GM18867 (cell line): ENCODE results near the gene NFASC.

Experiments used
- ATAC-seq: cut with Tn5 transposase; IDR thresholded peaks from one replicate; pipeline ENCODE4 v1.9.1; 2021; ENCODE audit warnings: mild to moderate bottlenecking, moderate library complexity; ENCODE audit not compliant: unreplicated experiment

NFASC gene

DNA sequence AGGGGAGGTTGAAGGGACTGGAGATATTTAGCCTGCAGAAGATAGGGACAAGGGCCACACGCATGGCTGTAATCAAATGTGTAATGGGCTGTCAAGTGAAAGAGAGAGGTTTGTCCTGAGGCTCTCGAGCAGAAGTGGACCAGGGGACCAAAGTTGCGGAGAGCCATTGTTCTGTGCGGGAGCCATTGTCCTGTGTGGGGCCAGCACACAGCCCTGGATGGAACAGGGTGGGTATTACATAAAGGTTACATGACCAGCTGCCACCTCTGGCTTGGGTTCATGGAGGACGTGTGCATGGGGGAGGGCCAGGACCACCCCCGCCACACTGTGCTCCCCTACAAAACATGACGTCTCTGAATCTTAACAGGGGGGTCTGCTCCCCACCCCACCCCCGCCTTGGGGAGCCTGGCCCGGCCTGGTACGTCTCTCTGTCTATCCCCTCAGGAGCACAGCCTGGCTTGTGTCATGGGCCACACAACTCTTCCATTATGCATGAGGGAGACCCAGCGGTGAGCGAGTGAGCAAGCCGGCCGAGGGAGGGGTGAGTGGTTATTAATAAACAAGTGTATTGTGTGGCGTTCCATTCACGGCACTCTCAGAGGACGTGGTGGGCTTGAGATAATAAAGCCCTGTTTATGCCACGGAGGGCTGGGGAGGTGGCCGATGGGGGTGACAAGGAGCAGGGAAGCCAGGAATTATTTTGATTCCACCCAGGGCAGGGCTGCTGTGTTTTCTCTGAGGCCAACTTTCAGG, at the start of gene NFASC:
TSS of gene NFASC (plus strand) at position 703 of the 753 bp plus-strand sequence. CDS start 73,454 bp downstream, outside the sequence.
- no peak for ATAC-seq

- ATAC-seq = no peak
Measured at GRCh38 chr1:204821476-204821875, 49.2 kb upstream of the NFASC start.

DNA sequence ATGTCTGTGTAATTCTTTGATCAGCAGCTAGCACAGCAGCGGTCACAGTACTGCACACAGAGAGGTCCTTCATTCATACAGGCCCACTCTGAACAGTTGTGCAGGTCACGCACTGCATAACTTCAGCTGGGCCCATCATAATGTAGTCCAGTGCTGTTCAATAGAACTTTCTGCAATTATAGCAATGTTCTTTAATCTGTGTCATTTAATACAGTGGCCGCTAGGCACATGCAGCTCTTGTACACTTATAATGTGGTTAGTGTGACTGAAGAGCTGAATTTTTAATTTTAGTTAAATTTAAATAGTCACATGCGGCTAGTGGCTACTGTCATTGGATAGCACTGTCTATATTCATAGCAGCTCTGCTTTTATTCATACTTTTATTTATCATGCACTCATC, 48.7 kb upstream of the NFASC start:
- ATAC-seq = no peak

DNA sequence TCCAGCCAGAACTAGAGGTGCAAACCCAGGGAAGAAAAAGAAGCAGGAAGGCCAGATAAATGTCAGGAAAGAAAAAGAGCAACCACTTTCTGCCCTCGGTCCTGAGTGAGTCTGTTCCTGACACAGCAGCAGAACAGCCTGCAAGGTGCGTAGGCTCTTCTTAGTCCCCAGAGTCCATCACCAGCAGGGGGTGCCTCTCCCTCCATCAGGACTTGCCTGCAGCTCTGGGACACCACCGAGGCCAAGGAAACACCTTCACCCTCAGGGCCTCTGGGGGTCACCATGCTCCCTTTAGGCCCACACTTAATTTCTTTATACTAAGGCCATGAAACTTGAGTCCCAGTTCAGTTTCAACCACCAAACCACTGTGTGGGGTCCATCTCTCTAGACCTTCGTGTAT, 43.7 kb upstream of the NFASC start:
- no peak for ATAC-seq

- no peak for ATAC-seq
Measured at GRCh38 chr1:204828352-204828850, 42.3 kb upstream of the NFASC start.

DNA sequence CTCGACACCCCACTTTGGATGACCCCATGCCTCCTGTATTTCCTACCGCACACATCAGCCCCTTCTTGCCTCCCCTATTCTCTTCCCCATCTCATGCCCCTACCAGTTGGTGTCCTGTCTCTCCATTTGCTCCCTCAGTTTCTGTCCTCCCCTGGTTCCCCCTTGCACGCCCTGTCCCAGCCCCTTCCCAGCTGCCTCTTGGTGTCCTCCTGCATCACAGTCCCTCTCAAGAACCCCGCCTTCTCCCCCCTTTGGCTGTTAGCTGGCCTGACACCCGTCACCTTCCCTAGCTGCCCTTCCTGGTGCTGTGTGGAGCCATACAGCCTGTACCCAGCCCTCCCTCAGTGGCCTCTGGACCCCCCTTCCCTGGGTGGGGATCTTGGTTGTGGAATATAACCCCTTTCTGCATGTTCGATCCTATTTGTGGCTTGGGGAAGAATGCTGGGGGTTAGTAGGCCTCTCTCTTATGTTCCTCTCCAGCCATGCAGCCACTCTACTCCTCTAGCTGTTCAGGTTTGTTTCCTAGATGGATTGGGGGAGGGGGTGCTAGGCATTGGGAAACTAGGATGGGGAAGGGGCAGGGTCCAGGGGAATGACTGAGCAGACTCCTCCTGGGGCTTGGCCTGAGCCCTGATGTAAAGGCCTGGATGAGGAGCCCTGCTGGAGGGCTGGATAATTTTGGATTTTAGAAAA, 41.4 kb upstream of the NFASC start:
- no peak for ATAC-seq

- no peak for ATAC-seq
Measured at GRCh38 chr1:204830747-204831146, 39.9 kb upstream of the NFASC start.

DNA sequence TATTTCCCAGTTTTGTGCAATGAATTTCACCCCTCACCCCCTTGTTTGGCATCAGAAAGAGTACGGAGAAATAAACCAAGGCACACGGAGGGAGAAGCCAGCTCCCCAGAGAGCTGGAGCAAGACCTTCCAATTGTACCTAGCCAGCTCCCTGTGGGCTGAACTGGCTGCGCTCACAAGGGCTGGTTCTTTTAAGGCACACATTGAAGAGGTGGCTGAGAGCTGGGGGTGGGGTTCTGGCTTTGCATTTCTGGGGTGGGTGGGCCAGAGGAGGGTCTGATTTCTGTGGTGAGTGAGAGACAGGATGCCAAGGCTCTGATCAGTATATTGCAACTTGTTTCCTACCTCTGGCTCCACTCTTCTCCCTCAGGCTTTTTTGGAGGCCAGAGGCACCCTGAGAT, 39.5 kb upstream of the NFASC start:
- ATAC-seq = no peak

- ATAC-seq = no peak
Measured at GRCh38 chr1:204834336-204834735, 36.3 kb upstream of the NFASC start.

GRCh38 chr1:204834752-204835151, 35.9 kb upstream of the NFASC start:
- ATAC-seq = no peak

DNA sequence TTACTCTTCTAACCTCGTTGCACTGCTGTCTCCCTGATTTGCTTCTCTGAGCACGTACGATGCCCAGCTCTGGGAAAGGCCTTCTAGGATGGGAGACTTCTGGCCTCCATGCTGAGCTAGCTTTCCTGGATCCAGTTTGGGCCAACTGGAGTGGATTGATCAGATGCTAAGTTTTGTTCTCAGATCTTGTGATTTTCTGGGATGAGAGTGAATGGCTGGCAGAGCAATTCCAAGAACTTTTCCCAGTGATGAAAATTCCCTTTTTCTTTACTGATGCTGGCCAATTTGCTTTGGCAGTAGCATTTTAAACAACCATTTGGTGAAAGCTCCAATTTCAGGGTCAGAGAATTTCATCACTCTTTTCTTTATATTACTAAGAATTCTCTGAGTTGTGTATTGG, 34.9 kb upstream of the NFASC start:
- no peak for ATAC-seq

DNA sequence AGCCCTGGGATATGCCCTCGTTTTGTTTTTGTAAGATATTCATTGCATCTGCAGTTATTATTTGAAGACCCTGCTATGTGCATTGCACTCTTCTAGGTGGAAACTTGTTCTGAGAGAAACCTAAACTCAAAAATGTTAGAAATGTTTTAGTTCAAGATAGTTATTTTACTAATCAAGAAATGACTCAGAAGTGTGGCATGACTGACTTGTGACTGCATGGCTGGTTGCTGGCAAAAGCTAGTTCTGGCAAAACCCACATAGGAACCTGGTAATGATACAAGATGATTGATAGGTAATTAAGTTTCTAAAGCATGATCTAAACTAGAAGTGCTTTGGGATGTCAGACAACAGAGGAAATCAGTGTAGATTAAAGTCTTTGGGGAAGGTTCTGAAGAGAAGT, 33.8 kb upstream of the NFASC start:
- no peak for ATAC-seq

GRCh38 chr1:204837440-204838084, 33.1 kb upstream of the NFASC start:
- no peak for ATAC-seq

- ATAC-seq = no peak
Measured at GRCh38 chr1:204841316-204841715, 29.3 kb upstream of the NFASC start.

GRCh38 chr1:204841798-204842197, 28.9 kb upstream of the NFASC start:
- ATAC-seq = no peak

DNA sequence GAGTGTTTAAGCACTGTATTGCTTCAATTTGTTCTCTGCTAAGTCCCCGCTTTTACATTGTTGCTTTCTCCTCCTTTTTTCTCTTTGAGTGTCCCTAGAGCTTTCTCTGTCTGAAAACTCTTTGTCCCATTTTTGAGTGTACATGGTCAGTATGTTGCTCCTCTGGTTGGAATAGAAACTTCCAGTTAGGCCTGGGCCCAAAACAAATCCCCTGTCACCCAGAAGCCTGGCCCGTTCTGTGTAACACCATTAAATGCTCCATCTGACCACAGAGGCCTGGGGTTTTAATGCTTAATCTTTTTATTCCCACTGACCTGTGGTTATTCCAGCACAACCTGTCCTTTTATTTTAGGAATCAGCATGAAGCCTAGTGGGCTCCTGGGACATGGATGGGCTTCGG, 28.3 kb upstream of the NFASC start:
- ATAC-seq = no peak

DNA sequence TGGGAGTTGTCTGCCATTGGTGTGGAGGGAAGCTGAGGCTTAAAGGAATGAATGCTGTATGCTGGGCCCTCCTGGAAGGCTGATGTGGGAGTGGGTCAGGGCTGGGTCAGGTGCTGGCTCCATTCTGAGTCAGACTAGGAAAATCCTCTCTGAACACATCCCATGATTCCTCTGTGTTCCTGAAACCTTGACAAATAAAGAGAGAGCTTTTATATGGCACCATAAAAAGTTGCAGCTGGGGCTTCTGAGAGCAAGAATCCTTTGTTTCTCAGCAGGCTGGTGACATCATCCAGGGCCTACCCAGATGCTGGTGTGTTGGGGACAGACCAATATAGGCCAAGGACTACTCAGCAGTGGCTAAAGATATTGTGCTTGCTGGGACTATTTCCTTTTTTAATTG, 27.8 kb upstream of the NFASC start:
- ATAC-seq = no peak

- no peak for ATAC-seq
Measured at GRCh38 chr1:204846546-204846945, 24.1 kb upstream of the NFASC start.

- ATAC-seq = no peak
Measured at GRCh38 chr1:204848579-204848978, 22.1 kb upstream of the NFASC start.

DNA sequence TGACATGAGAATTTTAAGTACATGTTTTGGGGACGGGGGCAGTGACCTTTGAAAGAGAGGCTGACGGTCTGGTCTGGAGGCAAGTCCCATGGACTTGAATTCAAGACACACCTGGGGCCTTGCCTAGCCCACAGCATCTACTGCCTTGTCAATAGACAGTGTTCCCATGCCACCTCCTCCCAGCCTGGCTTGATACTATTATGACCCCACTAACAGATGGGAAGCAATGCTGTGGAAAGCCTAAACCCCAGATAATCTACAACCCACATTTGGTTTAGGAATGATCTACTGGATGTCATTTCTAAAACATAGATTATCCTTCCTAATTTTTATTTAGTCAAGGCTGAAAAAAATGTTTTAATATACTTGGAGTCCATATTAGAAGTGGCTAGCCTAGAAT, 17.8 kb upstream of the NFASC start:
- ATAC-seq = no peak

DNA sequence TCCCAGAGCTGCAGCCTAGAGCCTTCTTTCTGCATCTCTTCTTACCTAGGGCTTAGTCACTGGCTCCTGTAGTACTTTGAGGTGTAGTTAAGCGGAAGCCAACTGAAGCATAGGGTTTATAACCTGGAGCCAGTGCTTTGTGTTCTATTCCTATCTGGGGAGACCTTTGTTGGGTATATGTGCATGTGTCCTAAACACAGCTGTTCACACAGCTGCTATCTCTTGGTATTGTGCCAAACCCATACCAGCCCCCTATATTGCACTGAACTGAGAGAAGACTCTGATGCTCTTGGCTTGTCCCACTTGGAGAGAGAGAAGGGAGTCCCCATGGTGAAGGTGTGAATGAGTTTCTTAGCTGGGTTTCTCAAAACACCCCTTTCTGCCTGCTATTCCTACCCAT, 17.2 kb upstream of the NFASC start:
- ATAC-seq = no peak

DNA sequence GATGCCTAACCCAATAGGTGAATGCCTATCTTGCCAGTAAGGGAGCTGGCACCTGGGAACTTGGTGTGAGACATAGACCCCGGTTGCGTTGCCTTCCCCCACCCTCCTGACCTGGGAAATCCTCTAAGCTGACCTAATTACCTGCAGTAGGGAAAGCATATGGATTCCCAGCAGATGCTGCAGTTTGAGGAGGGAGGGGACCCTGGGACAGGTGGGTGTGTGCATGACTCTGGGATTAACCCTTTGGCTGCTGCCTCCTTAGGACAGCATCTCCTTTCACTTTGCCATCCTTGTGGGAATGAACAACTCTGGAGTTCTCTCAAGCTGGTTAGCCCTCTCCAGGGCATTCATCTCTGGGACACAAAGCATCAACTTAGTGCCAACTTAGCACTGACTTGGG, 16.4 kb upstream of the NFASC start:
- ATAC-seq = no peak
